PC-3 (cell line): ENCODE measurements around the gene PCBP3. TPM values are rescaled to one million over a fixed set of nuclear protein-coding genes. Genes with fewer than 3 reads are reported as not detected.

Experiments
- ATAC-seq: fragments of 200-7000 bp; cut with Tn5 transposase; 2 replicates; pipeline ENCODE4 v1.9.1; 2020; ENCODE audit warnings: mild to moderate bottlenecking, moderate library complexity
- BruUV-seq: library from RNA; stranded (reverse); fragments of 400-500 nt; replicated peaks from 2 replicates; lab custom pipeline; 2021; lab: Mats Ljungman, UMichigan
- CTCF ChIA-PET: fragments of 300-600 bp; sonication (Branson Sonifier 250); formaldehyde crosslinking; loops from one replicate; lab custom pipeline; 2022; ENCODE audit warnings: antibody characterized with exemption; lab: Charles Lee
- POLR2A ChIA-PET: fragments of 300-600 bp; sonication (Branson Sonifier 250); formaldehyde crosslinking; loops from one replicate; lab custom pipeline; 2022; ENCODE audit warnings: antibody characterized with exemption; ENCODE audit not compliant: unreplicated experiment; lab: Charles Lee
- DNase-seq: peaks from one replicate; pipeline ENCODE4 v3.0.0-alpha.2; 2015
- H2AFZ ChIP-seq: fragments of 300-600 bp; sonication (generic); 2 replicates; pipeline ENCODE4 v1.6.0; 2016; ENCODE audit warnings: antibody characterized with exemption, low read length
- H3F3A ChIP-seq: fragments of 300-600 bp; sonication (generic); one replicate; pipeline ENCODE4 v1.6.0; 2017; ENCODE audit warnings: antibody characterized with exemption, low read length, control low read depth, mild to moderate bottlenecking; ENCODE audit not compliant: unreplicated experiment
- H3K27ac ChIP-seq: fragments of 300-600 bp; sonication (generic); 2 replicates; pipeline ENCODE4 v1.5.1; 2016; ENCODE audit warnings: mild to moderate bottlenecking, low read length
- H3K27me3 ChIP-seq: fragments of 300-600 bp; sonication (generic); 2 replicates; pipeline ENCODE4 v1.6.1; 2016; ENCODE audit warnings: low read length, mixed read lengths
- H3K36me3 ChIP-seq: fragments of 300-600 bp; sonication (generic); 2 replicates; pipeline ENCODE4 v1.6.1; 2016; ENCODE audit warnings: low read depth, mixed run types, low read length, mixed read lengths
- H3K4me1 ChIP-seq: fragments of 300-600 bp; sonication (generic); 2 replicates; pipeline ENCODE4 v1.5.1; 2016; ENCODE audit warnings: low read length; ENCODE audit not compliant: insufficient read depth
- H3K4me2 ChIP-seq: fragments of 300-600 bp; sonication (generic); 2 replicates; pipeline ENCODE4 v1.6.0; 2016; ENCODE audit warnings: low read length
- H3K4me3 ChIP-seq: fragments of 300-600 bp; sonication (generic); 2 replicates; pipeline ENCODE4 v1.5.1; 2016; ENCODE audit warnings: mild to moderate bottlenecking, low read length, mixed read lengths
- H3K79me2 ChIP-seq: fragments of 300-600 bp; sonication (generic); 2 replicates; pipeline ENCODE4 v1.6.1; 2017; ENCODE audit warnings: low read length, mixed read lengths
- H3K9ac ChIP-seq: fragments of 300-600 bp; sonication (generic); 2 replicates; pipeline ENCODE4 v1.6.0; 2016; ENCODE audit warnings: mild to moderate bottlenecking, low read length
- H3K9me2 ChIP-seq: fragments of 300-600 bp; sonication (generic); replicated peaks from 2 replicates; pipeline ENCODE4 v1.6.1; 2016; ENCODE audit warnings: mixed run types, low read length, mixed read lengths
- H3K9me3 ChIP-seq: fragments of 300-600 bp; sonication (generic); 2 replicates; pipeline ENCODE4 v1.6.1; 2016; ENCODE audit warnings: low read length, mixed read lengths
- H4K20me1 ChIP-seq: fragments of 300-600 bp; sonication (generic); 2 replicates; pipeline ENCODE4 v1.6.1; 2016; ENCODE audit warnings: low read length, mixed read lengths
- CTCF ChIP-seq: fragments of 300-600 bp; sonication (generic); conservative IDR thresholded peaks from 2 replicates; pipeline ENCODE4 v1.5.1; 2017; ENCODE audit warnings: antibody characterized with exemption, low read depth, mild to moderate bottlenecking, low read length
- EZH2 ChIP-seq: fragments of 300-600 bp; sonication (generic); IDR thresholded peaks from one replicate; pipeline ENCODE4 v1.6.1; 2017; ENCODE audit warnings: antibody characterized with exemption, mild to moderate bottlenecking, low read length; ENCODE audit not compliant: unreplicated experiment
- EZH2phosphoT487 ChIP-seq: fragments of 300-600 bp; sonication (generic); IDR thresholded peaks from 2 replicates; pipeline ENCODE4 v1.6.1; 2018; ENCODE audit warnings: mild to moderate bottlenecking, antibody characterized with exemption, low read length, borderline replicate concordance
- intact Hi-C: fragments of 100-400 bp; cut with micrococcal nuclease; formaldehyde crosslinking; loops from 2 replicates; pipeline ENCODE4 v1.9.0; 2023
- total RNA-seq: library from RNA; depleted of rRNA; stranded (reverse); fragments of >200 nt; gene quantifications from 2 replicates; pipeline ENCODE4 v1.2.3, GENCODE V29; 2014

The PCBP3 gene
- total RNA-seq, 1 experiment from 2014 or later, result 2.4 TPM

GRCh38 chr21:45872471-45872870 lies 228.9 kb downstream of the PCBP3 start:
- no peak overlapping the region for H3K9ac ChIP-seq
- no peaks in the 10 kb centered on the region for H4K20me1 ChIP-seq
- H3K27me3 ChIP-seq, result no peaks in the 10 kb centered on the region
- ATAC-seq (no peak), DNase-seq (no peak)
- H3K4me2 ChIP-seq, result no peak overlapping the region
- no peak overlapping the region for H3K4me3 ChIP-seq
- H2AFZ ChIP-seq, result no peak overlapping the region
- H3K9me3 ChIP-seq, result no peaks in the 10 kb centered on the region
- no peaks in the 10 kb centered on the region for H3F3A ChIP-seq
- H3K79me2 ChIP-seq, result no peaks in the 10 kb centered on the region
- BruUV-seq, result no TSS peak
- no peak overlapping the region for H3K27ac ChIP-seq
- POLR2A ChIA-PET, result no interaction called here
- CTCF ChIA-PET, result no interaction called here
- H3K9me2 ChIP-seq, result no peaks in the 10 kb centered on the region
- H3K4me1 ChIP-seq, result peaks cover 13% of the 10 kb centered on the region
- intact Hi-C loops, result no loop called here
- TF ChIP-seq EZH2phosphoT487 (no peak), CTCF (no peak), EZH2 (no peak)
- no peaks in the 10 kb centered on the region for H3K36me3 ChIP-seq

DNA sequence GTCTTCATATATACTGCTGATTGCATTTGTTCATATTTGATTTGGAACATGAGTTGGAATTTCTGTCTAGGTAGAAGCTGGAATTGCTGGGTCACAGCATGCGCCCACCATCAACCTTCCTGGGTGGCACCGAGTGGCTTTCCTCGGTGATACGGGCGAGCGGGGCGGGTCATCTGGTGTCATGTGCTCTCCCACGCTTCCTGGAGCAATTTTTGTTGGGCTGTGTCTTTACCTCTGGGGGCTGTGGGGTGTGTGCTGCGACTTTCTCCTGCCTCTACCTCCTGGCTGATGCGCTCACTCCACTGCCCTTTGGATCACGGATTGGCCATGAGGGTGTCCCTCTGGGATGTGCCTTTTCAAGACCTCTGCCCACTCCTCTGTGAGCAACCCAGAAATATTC lies 229.4 kb downstream of the PCBP3 start:
- Histone ChIP-seq H3K9me2 (no peaks in the 10 kb centered on the region), H3K9me3 (no peaks in the 10 kb centered on the region), H3K4me1 (peaks cover 13% of the 10 kb centered on the region), H3K9ac (no peak overlapping the region), H3K36me3 (no peaks in the 10 kb centered on the region), H3K27me3 (no peaks in the 10 kb centered on the region), H3K4me3 (no peak overlapping the region), H3K79me2 (no peaks in the 10 kb centered on the region), H3K27ac (no peak overlapping the region), H3K4me2 (no peak overlapping the region), H4K20me1 (no peaks in the 10 kb centered on the region), H3F3A (no peaks in the 10 kb centered on the region), H2AFZ (no peak overlapping the region)
- ATAC-seq (no peak), DNase-seq (no peak)
- POLR2A ChIA-PET, result no interaction called here
- CTCF ChIA-PET, result no interaction called here
- BruUV-seq, result no TSS peak
- TF ChIP-seq EZH2phosphoT487, result no peak
- no peak for TF ChIP-seq EZH2
- TF ChIP-seq CTCF, result no peak
- intact Hi-C loops, result no loop called here

GRCh38 chr21:45873418-45873817 lies 229.9 kb downstream of the PCBP3 start:
- no peaks in the 10 kb centered on the region for H3K9me2 ChIP-seq
- ChIA-PET CTCF (no interaction called here), POLR2A (no interaction called here)
- H3K36me3 ChIP-seq, result no peaks in the 10 kb centered on the region
- no peaks in the 10 kb centered on the region for H3K79me2 ChIP-seq
- no peak overlapping the region for H3K4me3 ChIP-seq
- no peak overlapping the region for H3K27ac ChIP-seq
- H3K27me3 ChIP-seq, result no peaks in the 10 kb centered on the region
- TF ChIP-seq EZH2phosphoT487 (no peak), EZH2 (no peak), CTCF (no peak)
- H3K4me2 ChIP-seq, result no peak overlapping the region
- ATAC-seq, result no peak
- H4K20me1 ChIP-seq, result no peaks in the 10 kb centered on the region
- intact Hi-C loops, result no loop called here
- H3K9ac ChIP-seq, result no peak overlapping the region
- H2AFZ ChIP-seq, result no peak overlapping the region
- no peak for DNase-seq
- no peaks in the 10 kb centered on the region for H3F3A ChIP-seq
- peaks cover 13% of the 10 kb centered on the region for H3K4me1 ChIP-seq
- no peaks in the 10 kb centered on the region for H3K9me3 ChIP-seq
- BruUV-seq, result no TSS peak
